Measurements from ENCODE around the gene S100A6.
A peak's percentile ranks its signal among the peaks of the same experiment; 100 is the strongest.
"Not testable (repeated sequence)": the region's sequence is repeated elsewhere in the genome, so short reads cannot be mapped to it uniquely, and the experiment has no call there.

S100A6 gene

DNA sequence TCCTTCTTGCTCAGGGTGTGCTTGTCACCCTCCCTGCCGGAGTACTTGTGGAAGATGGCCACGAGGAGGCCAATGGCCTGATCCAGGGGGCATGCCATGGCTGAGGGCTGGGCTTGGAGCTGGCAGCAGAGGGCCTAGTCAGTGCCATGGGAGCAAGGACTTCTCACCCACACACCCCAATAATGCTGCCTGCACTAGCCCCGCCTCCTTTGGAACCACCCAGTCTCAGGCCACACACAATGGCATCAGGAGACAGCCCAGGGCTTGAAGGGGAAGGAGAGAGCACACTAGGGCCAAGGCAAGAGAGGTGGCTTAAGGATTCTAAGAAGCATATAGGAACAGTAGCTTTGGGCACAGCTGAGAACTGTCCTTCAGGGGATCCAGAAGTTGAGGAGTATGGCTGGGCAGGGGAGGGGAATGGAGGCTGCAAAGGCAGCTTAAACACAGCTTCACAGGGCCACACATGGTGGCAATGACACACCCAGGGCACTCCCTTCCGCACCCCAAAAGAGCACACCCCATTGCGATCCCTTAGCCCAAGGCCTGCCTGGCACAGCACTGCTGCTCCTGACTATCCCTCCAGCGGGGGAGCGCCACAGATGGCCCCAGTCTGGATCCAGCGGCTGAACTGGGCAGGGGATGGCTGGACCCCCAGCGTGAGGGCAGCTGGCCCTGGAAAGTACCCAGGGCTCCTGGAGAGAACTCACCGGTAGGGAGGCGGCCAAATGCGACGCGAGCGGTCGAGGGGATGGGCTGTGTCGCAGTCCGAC, at the start of gene S100A6:
Gene S100A6 (minus strand): TSS at position 750 of the 770 bp plus-strand sequence. CDS start 652 bp downstream, at position 98.
- peak; percentile 55 for DNase-seq (ENCODE audit: low spot score)

DNA sequence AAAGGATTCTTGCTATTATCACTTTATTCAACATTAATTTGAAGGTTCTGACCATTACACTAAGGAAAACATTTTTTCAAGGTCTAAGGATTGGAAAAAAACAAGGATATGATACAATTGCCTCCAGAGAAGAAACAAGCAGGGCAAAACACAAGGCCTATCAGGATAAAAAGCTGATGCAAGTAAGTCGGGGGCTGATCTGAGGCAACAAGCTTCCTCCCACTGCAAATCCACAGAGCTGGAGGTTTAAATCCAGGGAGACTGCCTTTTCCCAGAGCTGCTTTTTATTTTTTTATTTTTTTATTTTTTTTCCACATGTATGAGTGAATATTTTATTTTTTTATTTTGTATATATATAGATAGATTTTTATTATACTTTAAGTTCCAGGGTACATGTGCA, 49.2 kb upstream of the S100A6 start:
- DNase-seq (ENCODE audit: low spot score): no peak

DNA sequence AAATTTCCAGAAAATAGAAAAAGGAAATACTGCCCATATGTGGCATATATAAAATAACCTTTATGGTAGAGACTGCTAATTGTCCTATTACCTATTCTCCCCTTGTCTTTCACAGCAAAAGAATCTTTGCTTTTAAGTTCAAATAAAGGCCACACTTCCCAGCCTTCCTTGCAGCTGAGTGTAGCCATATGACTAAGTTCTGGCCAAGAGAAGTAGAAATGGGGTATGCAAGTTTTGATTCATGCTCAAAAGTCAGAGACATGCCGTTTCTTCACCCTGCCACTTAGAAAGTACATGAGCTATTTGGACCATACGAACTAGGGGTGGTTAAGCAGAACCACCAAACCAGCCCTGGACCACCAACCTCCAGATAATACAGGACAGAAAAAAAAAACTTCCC, 48.2 kb upstream of the S100A6 start:
- DNase-seq (ENCODE audit: low spot score): no peak

- DNase-seq (ENCODE audit: low spot score): not testable (repeated sequence)
Measured at GRCh38 chr1:153583514-153583913, 47.7 kb upstream of the S100A6 start.

- DNase-seq (ENCODE audit: low spot score): not testable (repeated sequence)
Measured at GRCh38 chr1:153582836-153583235, 47.0 kb upstream of the S100A6 start.

- no peak for DNase-seq (ENCODE audit: low spot score)
Measured at GRCh38 chr1:153578936-153579335, 43.1 kb upstream of the S100A6 start.

DNA sequence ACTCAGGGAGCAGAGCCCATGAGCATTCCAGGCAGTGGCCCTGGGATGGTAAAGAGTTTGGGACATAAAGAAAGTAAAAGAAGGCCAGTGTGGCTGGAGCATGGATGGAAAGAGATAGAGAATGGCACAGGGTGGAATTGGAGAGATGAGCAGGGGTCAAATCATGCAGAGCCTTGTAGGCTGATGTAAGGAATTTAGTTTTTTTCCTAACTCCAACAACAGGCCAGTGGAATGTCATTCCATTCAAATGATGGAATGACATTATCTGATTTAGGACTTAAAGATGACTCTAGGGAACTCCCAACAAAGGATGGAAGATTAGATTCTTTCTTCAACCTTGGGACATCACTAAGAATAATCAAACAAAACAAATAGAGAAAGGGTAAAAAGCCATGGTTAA, 42.7 kb upstream of the S100A6 start:
- no peak for DNase-seq (ENCODE audit: low spot score)

DNA sequence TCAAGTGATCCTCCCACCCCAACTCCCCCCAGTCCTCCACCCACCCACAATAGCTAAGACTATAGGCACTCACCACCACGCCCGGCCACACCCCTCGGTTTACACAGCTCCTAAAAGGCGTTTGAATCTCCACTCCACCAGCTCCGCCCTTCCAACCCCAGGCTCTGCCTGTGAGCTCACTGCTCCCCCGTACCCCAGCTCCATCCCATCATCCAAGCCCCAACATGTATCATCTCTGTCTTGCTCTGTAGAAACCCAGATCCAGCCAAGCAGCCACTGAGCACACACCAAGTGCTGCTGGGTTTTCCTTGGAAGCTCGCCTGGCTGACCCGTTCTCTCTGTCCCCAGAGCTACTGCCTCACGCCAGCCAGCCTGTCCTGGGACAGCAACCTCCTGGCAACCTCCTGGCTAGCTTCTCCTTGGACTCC, 41.8 kb upstream of the S100A6 start:
- no peak for DNase-seq (ENCODE audit: low spot score)

DNA sequence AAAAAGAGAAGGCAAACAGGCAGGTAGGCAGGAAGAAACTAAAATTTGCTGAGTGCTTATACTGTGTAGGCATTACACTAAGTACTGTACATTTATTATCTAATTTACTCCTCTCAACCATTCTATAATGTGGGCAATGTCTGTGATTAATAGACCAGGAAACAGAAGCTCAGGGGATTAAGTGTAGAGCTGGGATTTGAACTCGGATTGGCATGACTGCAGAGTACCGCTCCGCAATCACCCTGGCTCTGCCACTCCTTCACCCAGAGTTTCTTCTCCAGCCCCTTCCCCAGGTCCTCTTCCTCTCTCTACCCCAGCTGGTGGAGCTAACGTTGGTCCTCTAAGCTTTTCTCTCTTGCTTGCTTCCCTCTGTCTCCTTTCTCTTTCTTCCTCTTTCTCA, 41.3 kb upstream of the S100A6 start:
- DNase-seq (ENCODE audit: low spot score): no peak

- DNase-seq (ENCODE audit: low spot score): not testable (repeated sequence)
Measured at GRCh38 chr1:153575497-153575896, 39.7 kb upstream of the S100A6 start.

DNA sequence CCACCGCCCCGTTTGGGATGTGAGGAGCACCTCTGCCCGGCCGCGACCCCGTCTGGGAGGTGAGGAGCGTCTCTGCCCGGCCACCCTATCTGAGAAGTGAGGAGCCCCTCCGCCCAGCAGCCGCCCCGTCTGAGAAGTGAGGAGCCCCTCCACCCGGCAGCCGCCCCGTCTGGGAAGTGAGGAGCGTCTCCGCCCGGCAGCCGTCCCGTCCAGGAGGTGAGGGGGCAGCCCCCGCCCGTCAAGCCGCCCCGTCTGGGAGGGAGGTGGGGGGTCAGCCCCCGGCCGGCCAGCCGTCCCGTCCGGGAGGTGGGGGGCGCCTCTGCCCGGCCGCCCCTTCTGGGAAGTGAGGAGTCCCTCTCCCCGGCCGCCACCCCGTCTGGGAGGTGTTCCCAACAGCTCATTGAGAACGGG, 39.3 kb upstream of the S100A6 start:
- DNase-seq (ENCODE audit: low spot score): not testable (repeated sequence)

DNA sequence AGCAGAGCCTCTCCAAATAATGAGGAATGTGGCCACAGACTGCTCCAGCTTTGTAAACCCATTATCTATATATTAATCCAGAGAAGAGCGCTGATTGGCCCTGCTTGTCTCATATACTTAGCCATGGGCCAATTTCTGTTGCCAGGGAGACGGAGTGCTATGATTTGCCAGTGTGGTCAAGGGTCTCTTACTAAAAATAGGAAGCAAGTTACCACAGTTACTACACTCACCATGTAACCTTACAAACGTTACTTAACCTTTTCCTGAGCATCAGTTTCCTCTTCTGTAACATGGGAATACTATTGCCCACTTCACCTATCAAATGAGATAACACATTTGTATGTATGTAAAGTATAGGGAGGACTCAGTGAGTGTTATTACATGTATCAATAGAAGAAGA, 37.6 kb upstream of the S100A6 start:
- no peak for DNase-seq (ENCODE audit: low spot score)

GRCh38 chr1:153572569-153573015, 36.8 kb upstream of the S100A6 start:
- peak; percentile 86 for DNase-seq (ENCODE audit: low spot score)

GRCh38 chr1:153571706-153572105, 35.9 kb upstream of the S100A6 start:
- no peak for DNase-seq (ENCODE audit: low spot score)

- no peak for DNase-seq (ENCODE audit: low spot score)
Measured at GRCh38 chr1:153570874-153571273, 35.1 kb upstream of the S100A6 start.

DNA sequence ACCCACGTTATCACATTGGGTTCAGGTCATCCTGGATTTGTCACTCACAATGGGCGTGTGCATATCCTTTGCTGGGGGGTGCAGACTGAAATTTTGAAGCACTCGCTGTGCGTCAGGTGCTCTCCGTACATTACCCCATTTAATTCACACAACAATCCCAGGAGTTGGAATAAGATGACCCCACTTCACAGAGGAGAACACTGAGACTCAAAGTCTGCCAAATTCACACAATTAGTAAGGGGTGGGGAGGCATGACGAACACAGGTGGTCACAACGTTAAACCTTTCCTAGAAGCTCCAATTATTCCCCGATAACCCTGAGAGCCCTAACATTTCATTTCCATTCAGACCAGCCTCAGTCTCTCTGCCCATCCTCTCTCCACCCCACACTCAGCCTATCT, 33.7 kb upstream of the S100A6 start:
- DNase-seq (ENCODE audit: low spot score): no peak

- DNase-seq (ENCODE audit: low spot score): peak; percentile 94
Measured at GRCh38 chr1:153568367-153569099, 32.7 kb upstream of the S100A6 start.

GRCh38 chr1:153567621-153568366, 32.0 kb upstream of the S100A6 start:
- peak; percentile 94 for DNase-seq (ENCODE audit: low spot score)

DNA sequence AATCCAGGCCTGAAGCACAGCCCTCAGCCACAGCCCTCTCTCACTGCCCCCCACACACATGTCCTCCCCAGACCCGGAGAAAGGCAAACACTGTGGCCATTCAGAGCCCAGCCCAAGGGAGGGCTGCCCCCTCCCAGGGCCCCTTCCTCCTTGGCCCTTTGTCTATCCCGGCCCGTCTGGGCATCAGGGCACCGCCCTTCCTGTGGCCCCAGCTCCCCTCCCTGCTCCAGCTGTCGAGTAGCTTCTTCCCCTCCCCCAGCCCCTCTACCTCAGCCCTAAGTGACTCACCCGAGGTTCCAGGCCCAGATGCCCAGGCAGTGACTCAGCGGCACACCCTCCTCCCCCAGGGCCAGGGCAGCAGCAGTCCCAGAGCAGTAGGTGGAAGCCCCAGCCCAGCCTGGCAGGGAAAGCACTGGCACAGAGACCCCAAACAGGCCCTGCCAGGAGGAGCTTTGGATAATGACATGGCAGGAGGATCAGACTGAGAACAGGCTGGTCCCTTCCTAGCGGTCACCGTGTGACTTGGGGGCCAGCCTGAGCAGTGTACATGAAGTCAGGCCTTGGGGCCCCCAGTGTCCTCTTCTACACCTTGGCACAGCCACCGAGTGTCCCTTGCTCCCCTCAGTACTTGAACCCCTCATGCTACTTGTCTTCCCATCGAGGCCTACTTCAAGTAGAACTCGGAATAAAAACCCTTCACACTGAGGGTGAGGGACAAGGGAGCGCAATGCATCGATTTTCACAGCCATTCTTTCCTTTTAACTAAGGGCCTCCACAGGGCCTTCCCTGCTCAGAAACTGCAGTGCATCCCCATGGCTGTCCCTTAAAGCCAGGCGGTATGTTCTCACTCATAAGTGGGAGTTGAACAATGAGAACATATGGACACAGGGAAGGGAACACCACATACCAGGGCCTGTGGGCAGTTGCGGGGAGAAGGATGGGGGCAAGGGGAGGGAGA, 30.9 kb upstream of the S100A6 start:
- DNase-seq (ENCODE audit: low spot score): peak; percentile 99

DNA sequence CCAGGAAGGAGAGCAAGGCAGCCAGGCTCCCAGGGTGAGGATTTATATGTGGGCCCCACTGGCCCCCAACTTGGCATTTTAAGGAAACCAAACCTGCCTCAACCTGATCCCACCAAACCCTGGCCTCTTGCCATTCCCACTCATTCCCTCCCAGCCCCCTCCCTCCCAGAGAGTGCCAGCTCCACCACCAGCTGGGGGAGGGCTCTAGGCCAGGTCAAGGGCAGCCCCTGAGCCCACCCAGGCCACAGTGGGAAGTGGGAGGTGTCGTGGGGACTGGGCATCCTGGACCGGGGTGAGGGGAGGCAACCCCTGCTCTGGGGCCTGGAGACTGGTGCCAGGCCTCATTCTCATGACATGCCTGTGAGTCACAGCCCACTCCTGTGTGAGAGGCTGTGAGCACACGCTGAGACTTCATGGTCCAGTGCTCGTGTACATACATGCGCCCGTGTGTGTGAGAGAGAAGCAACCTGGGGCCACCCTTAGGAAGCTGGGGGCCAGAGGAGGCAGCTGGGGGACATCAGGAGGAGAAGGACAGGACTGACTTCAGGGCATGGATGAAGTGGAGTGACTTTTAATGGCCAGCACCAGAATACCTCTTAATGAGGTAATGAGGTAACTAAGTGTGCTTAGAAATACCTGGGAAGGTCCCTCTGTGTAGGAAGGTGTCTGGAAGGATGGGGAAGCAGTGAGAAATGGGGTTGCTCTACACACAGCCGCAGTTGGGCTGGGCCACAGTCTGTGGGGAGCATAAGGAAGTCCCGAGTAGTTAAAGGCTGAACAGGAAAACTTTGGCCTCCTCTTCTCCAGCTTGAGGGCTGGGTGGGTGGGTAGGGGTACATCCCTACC, 30.0 kb upstream of the S100A6 start, which contains the start of gene S100A2:
Gene S100A2 (minus strand): TSS at position 316 of the 846 bp plus-strand sequence. CDS start 1,967 bp downstream, outside the sequence.
- peak; percentile 93 for DNase-seq (ENCODE audit: low spot score)
